22Rv1 (cell line): ENCODE results near the gene IGLON5.

Experiments used
- H3K27ac ChIP-seq: fragments of 450-650 bp; 2 replicates; pipeline ENCODE4 v1.5.1; 2017
- ZFX ChIP-seq: fragments of 450-650 bp; IDR thresholded peaks from 2 replicates; pipeline ENCODE4 v1.6.1; 2017; ENCODE audit warnings: antibody characterized with exemption, borderline replicate concordance
- TF ChIP-seq, protein P1 (sequence below): fragments of 450-650 bp; IDR thresholded peaks from 2 replicates; pipeline ENCODE4 v1.5.1; 2017; ENCODE audit warnings: mild to moderate bottlenecking

IGLON5 gene

DNA sequence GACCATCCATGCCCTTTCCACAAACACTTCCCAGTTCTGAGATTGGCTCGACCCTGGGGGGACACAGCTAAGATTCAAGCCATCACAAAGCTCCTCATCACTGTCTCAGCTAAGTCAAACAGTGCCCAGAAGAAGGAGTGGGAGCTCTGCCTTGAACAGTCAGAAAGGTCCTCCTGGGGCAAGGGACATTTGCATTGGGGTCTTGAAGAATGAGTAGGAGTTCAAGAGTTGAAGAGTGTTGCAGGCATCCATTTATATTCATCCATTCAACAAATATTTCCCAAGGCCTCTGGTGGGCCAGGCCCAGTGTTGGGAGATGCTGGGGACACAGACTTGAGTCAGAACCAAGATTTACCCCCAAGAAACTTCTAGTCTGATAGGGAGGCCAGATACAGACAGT, 6.5 kb downstream of the IGLON5 start:
- no peak overlapping the region for H3K27ac ChIP-seq
- TF ChIP-seq, protein P1, sequence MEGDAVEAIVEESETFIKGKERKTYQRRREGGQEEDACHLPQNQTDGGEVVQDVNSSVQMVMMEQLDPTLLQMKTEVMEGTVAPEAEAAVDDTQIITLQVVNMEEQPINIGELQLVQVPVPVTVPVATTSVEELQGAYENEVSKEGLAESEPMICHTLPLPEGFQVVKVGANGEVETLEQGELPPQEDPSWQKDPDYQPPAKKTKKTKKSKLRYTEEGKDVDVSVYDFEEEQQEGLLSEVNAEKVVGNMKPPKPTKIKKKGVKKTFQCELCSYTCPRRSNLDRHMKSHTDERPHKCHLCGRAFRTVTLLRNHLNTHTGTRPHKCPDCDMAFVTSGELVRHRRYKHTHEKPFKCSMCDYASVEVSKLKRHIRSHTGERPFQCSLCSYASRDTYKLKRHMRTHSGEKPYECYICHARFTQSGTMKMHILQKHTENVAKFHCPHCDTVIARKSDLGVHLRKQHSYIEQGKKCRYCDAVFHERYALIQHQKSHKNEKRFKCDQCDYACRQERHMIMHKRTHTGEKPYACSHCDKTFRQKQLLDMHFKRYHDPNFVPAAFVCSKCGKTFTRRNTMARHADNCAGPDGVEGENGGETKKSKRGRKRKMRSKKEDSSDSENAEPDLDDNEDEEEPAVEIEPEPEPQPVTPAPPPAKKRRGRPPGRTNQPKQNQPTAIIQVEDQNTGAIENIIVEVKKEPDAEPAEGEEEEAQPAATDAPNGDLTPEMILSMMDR, result no peak
- TF ChIP-seq ZFX, result no peak

DNA sequence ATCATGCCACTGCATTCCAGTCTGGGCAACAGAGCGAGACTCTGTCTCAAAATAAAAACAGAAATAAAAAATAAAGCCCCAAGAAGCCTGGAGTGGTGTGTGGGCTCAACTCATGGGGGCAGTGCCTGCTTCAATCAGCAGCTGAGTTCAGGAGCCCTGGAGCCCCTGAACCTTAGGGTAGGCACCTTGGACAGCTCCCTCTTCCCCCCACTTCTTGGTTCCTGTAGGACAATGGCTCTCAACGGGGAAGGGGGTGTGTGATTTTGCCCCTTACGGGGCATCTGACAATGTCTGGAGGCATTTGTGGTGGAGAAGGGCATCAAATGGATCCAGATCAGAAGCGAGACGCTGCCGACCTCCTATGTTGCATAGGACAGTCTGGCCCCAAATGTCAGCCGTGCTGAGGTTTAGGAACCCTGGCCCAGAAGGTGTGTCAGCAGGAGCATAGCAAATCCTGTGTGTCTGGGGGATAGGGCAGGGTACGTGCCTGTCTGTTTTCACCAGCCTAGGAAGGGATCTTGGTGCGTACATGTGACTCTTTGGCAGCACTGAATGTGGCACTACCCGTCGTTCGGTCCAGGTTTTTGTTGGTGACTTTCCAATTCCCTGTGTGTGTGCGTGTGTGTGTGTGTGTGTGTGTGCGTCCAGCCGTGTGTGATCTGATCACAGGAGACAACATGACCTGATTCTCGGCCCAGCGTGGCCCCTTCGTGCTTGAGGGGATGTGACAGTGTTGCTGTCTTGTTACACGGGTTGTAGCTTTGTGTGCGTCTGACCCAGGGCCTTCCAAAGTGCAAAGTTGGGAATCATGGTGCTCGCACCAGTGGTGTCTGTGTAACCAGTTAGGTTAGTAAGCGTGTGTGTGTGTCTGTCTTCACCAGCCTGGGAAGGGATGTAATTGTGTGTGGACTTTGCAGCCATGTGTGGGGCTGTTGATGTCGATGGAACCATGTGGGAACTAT, 7.5 kb downstream of the IGLON5 start:
- TF ChIP-seq, protein P1, result no peak
- no peak for TF ChIP-seq ZFX
- no peak overlapping the region for H3K27ac ChIP-seq

DNA sequence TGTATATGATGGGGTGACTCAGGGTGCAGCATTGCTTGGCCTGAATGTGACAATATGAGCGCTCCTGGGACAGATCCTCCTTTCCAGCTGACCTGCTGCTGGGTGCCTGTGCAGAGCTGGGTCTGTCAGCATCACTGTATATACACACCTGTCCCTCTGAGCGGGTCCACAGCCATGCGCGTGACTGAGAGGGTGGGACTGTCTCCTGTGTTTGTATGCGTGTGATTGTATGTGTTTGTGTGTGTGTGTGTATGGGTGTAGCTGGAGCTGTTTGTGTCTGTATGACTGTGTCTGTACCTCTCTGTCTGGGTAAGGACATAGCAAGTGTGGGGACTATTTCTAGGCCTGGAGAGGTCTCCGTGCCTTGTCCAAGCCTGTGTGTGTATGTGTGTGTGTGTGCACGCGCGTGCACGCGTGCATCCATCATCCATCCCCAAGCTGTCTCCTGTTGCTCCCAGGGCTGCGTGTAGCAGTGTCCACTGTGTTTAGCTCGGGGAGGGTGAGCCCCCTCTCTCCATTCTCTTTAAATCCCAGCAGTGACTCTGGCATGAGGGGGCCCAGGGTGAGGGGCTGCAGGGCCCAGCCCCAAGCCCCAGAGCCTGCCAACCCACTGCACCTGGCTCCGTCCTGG, 8.3 kb downstream of the IGLON5 start:
- no peak for TF ChIP-seq ZFX
- TF ChIP-seq, protein P1, result no peak

DNA sequence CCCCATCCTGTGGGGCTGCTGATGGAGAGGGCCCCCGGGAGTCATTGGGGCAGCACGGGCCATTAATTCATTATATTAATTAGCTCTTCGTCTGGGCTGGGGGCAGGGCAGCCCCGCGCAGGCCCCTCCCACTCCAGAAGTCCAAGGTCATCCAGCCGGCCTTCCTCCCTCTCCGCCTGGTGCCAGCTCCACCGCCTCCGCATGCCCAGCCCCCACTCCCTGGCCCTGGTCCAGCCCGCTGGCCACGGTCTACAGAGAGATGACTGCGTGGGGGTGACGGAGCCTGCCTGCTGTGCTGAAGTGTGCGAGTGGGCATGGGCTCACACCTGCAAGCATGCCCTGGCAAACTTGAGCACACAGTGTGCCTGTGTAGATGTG, 8.8 kb downstream of the IGLON5 start:
- H3K27ac ChIP-seq, result no peak overlapping the region
- TF ChIP-seq, protein P1, result no peak
- TF ChIP-seq ZFX, result no peak

More for the DNA sequence above, 8.3 kb downstream of the IGLON5 start:
- no peak overlapping the region for H3K27ac ChIP-seq

DNA sequence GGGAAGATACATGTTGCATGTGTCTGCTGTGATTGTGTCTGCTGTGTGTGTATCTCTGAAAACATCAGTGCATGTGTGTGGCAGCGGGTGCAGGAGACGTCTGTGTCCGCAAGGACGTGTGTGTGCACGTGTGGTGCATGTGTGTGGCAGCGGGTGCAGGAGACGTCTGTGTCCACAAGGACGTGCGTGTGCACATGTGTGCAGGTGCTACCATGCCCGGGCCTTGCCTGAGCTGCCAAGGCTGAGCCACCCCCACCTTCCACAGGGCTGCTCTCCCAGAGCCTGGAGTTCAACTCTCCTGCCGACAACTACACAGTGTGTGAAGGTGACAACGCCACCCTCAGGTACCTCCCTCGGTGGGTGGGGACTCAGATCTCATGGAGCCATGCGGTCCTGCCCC, 10.4 kb downstream of the IGLON5 start:
- H3K27ac ChIP-seq, result no peak overlapping the region
- TF ChIP-seq, protein P1, result no peak
- no peak for TF ChIP-seq ZFX

DNA sequence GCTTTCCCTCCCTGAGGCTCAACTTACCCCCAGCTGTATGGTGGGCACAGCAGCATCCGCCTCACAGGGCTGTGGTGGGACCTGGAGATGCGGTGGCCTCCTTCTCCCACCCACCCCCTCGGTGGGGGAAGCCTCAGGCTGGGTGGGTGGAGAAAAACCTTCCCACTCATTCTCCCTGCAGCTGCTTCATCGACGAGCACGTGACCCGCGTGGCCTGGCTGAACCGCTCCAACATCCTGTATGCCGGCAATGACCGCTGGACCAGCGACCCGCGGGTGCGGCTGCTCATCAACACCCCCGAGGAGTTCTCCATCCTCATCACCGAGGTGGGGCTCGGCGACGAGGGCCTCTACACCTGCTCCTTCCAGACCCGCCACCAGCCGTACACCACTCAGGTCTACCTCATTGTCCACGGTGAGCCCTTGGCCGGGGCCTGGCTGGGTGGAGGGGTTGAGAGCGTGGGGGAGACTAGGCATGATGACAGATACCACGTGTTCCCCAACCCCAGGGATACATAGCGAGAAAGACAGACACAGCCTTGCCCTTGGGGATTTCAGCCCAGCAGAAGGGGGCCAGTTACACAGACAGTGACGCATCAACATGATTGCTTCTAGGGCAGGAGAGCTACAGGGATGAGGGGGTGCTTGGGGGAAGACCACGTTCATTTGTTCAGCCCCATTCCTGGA, 12.2 kb downstream of the IGLON5 start:
- no peak for TF ChIP-seq ZFX
- TF ChIP-seq, protein P1, result no peak
- H3K27ac ChIP-seq, result no peak overlapping the region

DNA sequence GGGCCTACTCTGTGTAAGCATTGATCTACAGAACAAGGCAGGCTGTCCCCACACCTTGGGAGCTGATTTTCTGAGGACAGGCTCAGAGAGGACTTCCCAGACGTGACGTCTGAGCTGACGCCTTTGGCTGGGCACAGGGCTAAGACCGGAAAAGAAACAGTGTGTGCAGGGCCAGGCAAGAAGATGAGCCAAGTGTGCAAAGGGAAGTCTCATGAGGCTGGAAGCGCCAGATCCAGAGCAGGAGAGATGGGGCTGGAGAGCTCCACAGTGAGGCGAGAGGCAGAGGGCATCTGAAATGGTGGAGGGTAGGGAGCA, 12.7 kb downstream of the IGLON5 start:
- TF ChIP-seq, protein P1, result no peak
- TF ChIP-seq ZFX, result no peak
- H3K27ac ChIP-seq, result no peak overlapping the region
